OCI-LY7 (cell line): Measurements from ENCODE around the gene FLOT2. TPM values are rescaled to one million over a fixed set of nuclear protein-coding genes. Genes with fewer than 3 reads are reported as not detected.

Experiments used
- BruUV-seq: library from RNA; stranded (reverse); fragments of 400-500 nt; replicated peaks from 2 replicates; lab custom pipeline; 2021; lab: Mats Ljungman, UMichigan
- CTCF ChIA-PET: fragments of 300-600 bp; sonication (Branson Sonifier 250); formaldehyde crosslinking; loops from one replicate; lab custom pipeline; 2022; ENCODE audit warnings: antibody characterized with exemption; ENCODE audit not compliant: unreplicated experiment; lab: Charles Lee
- POLR2A ChIA-PET: fragments of 300-600 bp; sonication (Branson Sonifier 250); formaldehyde crosslinking; loops from one replicate; lab custom pipeline; 2022; ENCODE audit warnings: antibody characterized with exemption; lab: Charles Lee
- DNase-seq: peaks from one replicate; pipeline ENCODE4 v3.0.0-alpha.2; 2015; ENCODE audit warnings: low spot score
- H2AFZ ChIP-seq: fragments of 200-600 bp; sonication (generic), shearing (Covaris generic); 2 replicates; pipeline ENCODE4 v1.6.1; 2014; ENCODE audit warnings: mild to moderate bottlenecking, antibody characterized with exemption, low read length, moderate library complexity
- H3K27ac ChIP-seq: fragments of 200-600 bp; sonication (generic); 2 replicates; pipeline ENCODE4 v1.5.1; 2014; ENCODE audit warnings: mixed run types, low read depth, mild to moderate bottlenecking, moderate library complexity, low read length, inconsistent platforms; ENCODE audit not compliant: poor library complexity, severe bottlenecking
- H3K36me3 ChIP-seq: fragments of 200-600 bp; sonication (generic); 2 replicates; pipeline ENCODE4 v1.6.1; 2014; ENCODE audit warnings: mild to moderate bottlenecking, antibody characterized with exemption, low read length, moderate library complexity, mixed read lengths; ENCODE audit not compliant: insufficient read depth
- H3K4me1 ChIP-seq: fragments of 200-600 bp; sonication (generic); 2 replicates; pipeline ENCODE4 v1.5.1; 2014; ENCODE audit warnings: mild to moderate bottlenecking, low read length; ENCODE audit not compliant: insufficient read depth, poor library complexity, severe bottlenecking
- H3K4me2 ChIP-seq: fragments of 200-600 bp; sonication (generic); 2 replicates; pipeline ENCODE4 v1.6.1; 2014; ENCODE audit warnings: mild to moderate bottlenecking, low read length
- H3K4me3 ChIP-seq: fragments of 200-600 bp; sonication (generic); 2 replicates; pipeline ENCODE4 v1.5.1; 2014; ENCODE audit warnings: mild to moderate bottlenecking, low read depth, low read length; ENCODE audit not compliant: poor library complexity, severe bottlenecking
- H3K79me2 ChIP-seq: fragments of 200-600 bp; sonication (generic); 2 replicates; pipeline ENCODE4 v1.6.1; 2016; ENCODE audit warnings: low read depth, mild to moderate bottlenecking, low read length, moderate library complexity, mixed read lengths; ENCODE audit not compliant: insufficient read depth
- H3K9me2 ChIP-seq: fragments of 200-600 bp; sonication (generic); 2 replicates; pipeline ENCODE4 v1.6.1; 2016; ENCODE audit warnings: mild to moderate bottlenecking, low read length, mixed read lengths; ENCODE audit not compliant: insufficient read depth
- H3K9me3 ChIP-seq: fragments of 200-600 bp; sonication (generic); 2 replicates; pipeline ENCODE4 v1.6.1; 2014; ENCODE audit warnings: mild to moderate bottlenecking, mixed run types, low read length, mixed read lengths
- H4K20me1 ChIP-seq: fragments of 200-600 bp; sonication (generic); 2 replicates; pipeline ENCODE4 v1.6.1; 2014; ENCODE audit warnings: mild to moderate bottlenecking, antibody characterized with exemption, low read length, moderate library complexity, mixed read lengths; ENCODE audit not compliant: insufficient read depth
- CTCF ChIP-seq: fragments of 200-600 bp; sonication (generic); conservative IDR thresholded peaks from 2 replicates; pipeline ENCODE4 v1.5.1; 2014; ENCODE audit warnings: mild to moderate bottlenecking, antibody characterized with exemption, low read length, moderate library complexity, mixed read lengths
- EZH2phosphoT487 ChIP-seq: fragments of 200-600 bp; sonication (generic); IDR thresholded peaks from 2 replicates; pipeline ENCODE4 v1.6.1; 2018; ENCODE audit warnings: low read depth, borderline replicate concordance, mild to moderate bottlenecking, mixed run types, antibody characterized with exemption, low read length, moderate library complexity, mixed read lengths
- intact Hi-C: fragments of 100-400 bp; cut with micrococcal nuclease; formaldehyde crosslinking; loops from one replicate; pipeline ENCODE4 v1.10.0; 2022; ENCODE audit not compliant: unreplicated experiment
- total RNA-seq, 2 experiments: library from RNA; depleted of rRNA in 1 of 2; stranded (reverse); fragments of >200 nt in 1 of 2; shearing (Covaris generic) in 1 of 2; gene quantifications; 2 replicates each; pipeline ENCODE4 v1.2.3, GENCODE V29; 2014 to 2022

Gene FLOT2
- total RNA-seq, 2 experiments from 2014 or later, result 46.5 to 122 TPM

DNA sequence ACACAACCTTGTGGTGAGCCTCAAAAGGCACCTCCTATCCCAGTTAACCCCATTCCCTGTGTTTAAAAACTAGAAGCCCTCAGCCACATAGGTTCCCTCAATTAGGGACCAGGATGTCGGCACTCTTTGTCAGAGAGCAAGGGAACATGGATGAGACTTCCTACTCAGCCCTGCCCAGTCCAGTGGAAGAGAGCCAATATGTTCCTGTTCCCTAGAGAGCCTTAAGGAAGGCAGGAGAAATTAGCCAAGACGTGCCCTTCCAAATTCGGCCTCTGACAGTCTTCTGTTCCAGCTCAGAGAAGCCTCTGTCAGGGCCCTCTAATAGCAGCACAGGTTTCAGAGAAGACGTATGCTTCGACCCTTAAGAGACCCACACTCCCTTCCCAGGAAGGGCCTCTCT, 19.9 kb upstream of the FLOT2 start:
- TF ChIP-seq CTCF (no peak), EZH2phosphoT487 (no peak)
- Histone ChIP-seq H3K27ac (no peak overlapping the region), H2AFZ (no peak overlapping the region), H3K9me2 (no peaks in the 10 kb centered on the region), H3K79me2 (no peaks in the 10 kb centered on the region), H3K4me1 (no peaks in the 10 kb centered on the region), H3K36me3 (peaks cover 96% of the 10 kb centered on the region), H3K4me2 (no peak overlapping the region), H3K4me3 (no peak overlapping the region), H3K9me3 (no peaks in the 10 kb centered on the region), H4K20me1 (no peaks in the 10 kb centered on the region)
- ChIA-PET CTCF (interaction anchor here (1.5 kb wide), 1 partner anchor 153 kb away, joined by 3 read pairs; no protein-coding TSS in a partner anchor), POLR2A (no interaction called here)
- intact Hi-C loops, result no loop called here
- BruUV-seq, result no TSS peak
- no peak for DNase-seq

- H3K27ac ChIP-seq, result no peak overlapping the region
- H3K4me3 ChIP-seq, result no peak overlapping the region
- no peaks in the 10 kb centered on the region for H3K4me1 ChIP-seq
- no peaks in the 10 kb centered on the region for H3K9me3 ChIP-seq
- no peak overlapping the region for H3K4me2 ChIP-seq
- POLR2A ChIA-PET, result interaction anchor here (0.7 kb wide), 1 partner anchor 62 kb away, joined by 3 read pairs; no protein-coding TSS in a partner anchor
- no TSS peak for BruUV-seq
- no peaks in the 10 kb centered on the region for H3K79me2 ChIP-seq
- TF ChIP-seq CTCF, result no peak
- TF ChIP-seq EZH2phosphoT487, result no peak
- no peak for DNase-seq
- intact Hi-C loops, result no loop called here
- H3K36me3 ChIP-seq, result peaks cover 96% of the 10 kb centered on the region
- H4K20me1 ChIP-seq, result no peaks in the 10 kb centered on the region
- no peaks in the 10 kb centered on the region for H3K9me2 ChIP-seq
- CTCF ChIA-PET, result interaction anchor here (1.5 kb wide), 1 partner anchor 153 kb away, joined by 3 read pairs; no protein-coding TSS in a partner anchor
- no peak overlapping the region for H2AFZ ChIP-seq
These were observed 19.5 kb upstream of the FLOT2 start for GRCh38 chr17:28917029-28917428.

DNA sequence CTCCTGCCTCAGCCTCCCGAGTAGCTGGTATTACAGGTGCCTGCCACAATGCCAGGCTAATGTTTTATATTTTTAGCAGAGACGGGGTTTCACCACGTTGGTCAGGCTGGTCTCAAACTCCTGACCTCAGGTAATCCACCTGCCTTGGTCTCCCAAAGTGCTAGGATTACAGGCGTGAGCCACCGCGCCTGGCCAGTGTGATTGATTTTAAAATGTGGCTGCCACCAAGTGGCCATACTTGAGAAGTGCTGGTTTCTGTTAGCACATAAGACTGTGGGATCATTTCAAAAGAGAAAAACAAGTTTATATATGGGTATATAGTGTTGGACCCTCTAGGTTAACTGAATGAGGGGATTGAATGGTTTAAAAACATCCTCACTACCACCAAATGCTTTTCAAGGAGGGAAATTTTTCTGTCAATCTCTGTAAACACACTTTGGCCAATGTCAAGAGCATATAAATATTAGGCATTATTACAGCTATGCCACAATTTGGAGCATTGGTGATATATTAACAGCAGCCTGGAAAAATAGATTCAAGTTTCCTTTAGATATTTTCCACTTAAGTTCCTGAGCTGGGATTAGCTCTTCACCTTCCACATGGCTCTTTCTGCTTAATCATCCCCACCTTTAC, 18.9 kb upstream of the FLOT2 start:
- no TSS peak for BruUV-seq
- Histone ChIP-seq H3K4me3 (no peak overlapping the region), H4K20me1 (no peaks in the 10 kb centered on the region), H3K9me2 (no peaks in the 10 kb centered on the region), H3K4me2 (no peak overlapping the region), H3K27ac (no peak overlapping the region), H2AFZ (no peak overlapping the region), H3K36me3 (peaks cover 96% of the 10 kb centered on the region), H3K9me3 (no peaks in the 10 kb centered on the region), H3K4me1 (no peaks in the 10 kb centered on the region), H3K79me2 (no peaks in the 10 kb centered on the region)
- intact Hi-C loops, result loop anchor here (1.0 kb wide), 1 partner anchor 153 kb away; no protein-coding TSS in a partner anchor
- TF ChIP-seq EZH2phosphoT487, result no peak
- peak; percentile 85 for TF ChIP-seq CTCF
- CTCF ChIA-PET, result interaction anchor here (1.5 kb wide), 1 partner anchor 152 kb away, joined by 3 read pairs; no protein-coding TSS in a partner anchor
- POLR2A ChIA-PET, result interaction anchor here (0.7 kb wide), 1 partner anchor 63 kb away, joined by 3 read pairs; no protein-coding TSS in a partner anchor
- peak; percentile 62 for DNase-seq
